Ishikawa (cell line): ENCODE results near the gene ATR.

Experiments
- CEBPB ChIP-seq: IDR thresholded peaks from 2 replicates; pipeline ENCODE4 v1.6.1; 2012
- EP300 ChIP-seq: IDR thresholded peaks from 2 replicates; pipeline ENCODE4 v1.6.1; 2012; ENCODE audit warnings: borderline replicate concordance
- MAX ChIP-seq: IDR thresholded peaks from 2 replicates; pipeline ENCODE4 v1.6.1; 2012
- RAD21 ChIP-seq: IDR thresholded peaks from 2 replicates; pipeline ENCODE4 v1.6.1; 2012; ENCODE audit warnings: low read depth
- REST ChIP-seq: IDR thresholded peaks from 2 replicates; pipeline ENCODE4 v1.6.1; 2012; ENCODE audit warnings: low read depth, mild to moderate bottlenecking
- TAF1 ChIP-seq: IDR thresholded peaks from 2 replicates; pipeline ENCODE4 v1.6.1; 2012; ENCODE audit warnings: low read depth, mild to moderate bottlenecking
- TCF12 ChIP-seq: IDR thresholded peaks from 2 replicates; pipeline ENCODE4 v1.6.1; 2012; ENCODE audit warnings: low read depth
- TEAD4 ChIP-seq: IDR thresholded peaks from 2 replicates; pipeline ENCODE4 v1.6.1; 2012
- YY1 ChIP-seq: IDR thresholded peaks from 2 replicates; pipeline ENCODE4 v1.6.1; 2012; ENCODE audit warnings: low read depth
- ZBTB7A ChIP-seq: IDR thresholded peaks from 2 replicates; pipeline ENCODE4 v1.6.1; 2012; ENCODE audit warnings: low read depth

- TF ChIP-seq REST (no peak), TAF1 (no peak), EP300 (no peak), RAD21 (no peak), MAX (no peak), TCF12 (no peak), YY1 (no peak), CEBPB (no peak), ZBTB7A (no peak), TEAD4 (no peak)
Measured at GRCh38 chr3:142602619-142603385, 24.3 kb upstream of the ATR start.
